Keratinocyte (primary cell): Measurements from ENCODE around the gene C1orf35. TPM values are rescaled to one million over a fixed set of nuclear protein-coding genes. Genes with fewer than 3 reads are reported as not detected.

Experiments
- DNase-seq: peaks from one replicate; pipeline ENCODE4 v3.0.0-alpha.2; 2011; ENCODE audit warnings: low read depth, missing footprints, low spot score
- FAIRE-seq: peaks from 2 replicates; lab custom pipeline; 2011; peaks lifted over from hg19 to GRCh38; lab: Jason Lieb, UNC
- H2AFZ ChIP-seq: 2 replicates; pipeline ENCODE4 v1.6.0; 2012; ENCODE audit warnings: low read length, control low read depth, inconsistent platforms; ENCODE audit not compliant: control insufficient read depth
- H3K27ac ChIP-seq: 2 replicates; pipeline ENCODE4 v1.5.1; 2011; ENCODE audit warnings: low read length; ENCODE audit not compliant: control insufficient read depth, insufficient read depth
- H3K27me3 ChIP-seq: 3 replicates; pipeline ENCODE4 v1.6.0; 2011; ENCODE audit warnings: low read length; ENCODE audit not compliant: control insufficient read depth, insufficient read depth; ENCODE audit errors: extremely low read depth
- H3K36me3 ChIP-seq, 2 experiments: 2 replicates in 1 of 2; 3 replicates in 1 of 2; pipeline ENCODE4 v1.5.1; 2011; ENCODE audit warnings: low read length in 2 of 2, mild to moderate bottlenecking in 1 of 2; ENCODE audit not compliant: control insufficient read depth in 2 of 2, insufficient read depth in 2 of 2; ENCODE audit errors: extremely low read depth in 1 of 2
- H3K4me1 ChIP-seq: 3 replicates; pipeline ENCODE4 v1.5.1; 2011; ENCODE audit warnings: low read length; ENCODE audit not compliant: control insufficient read depth, insufficient read depth; ENCODE audit errors: extremely low read depth
- H3K4me2 ChIP-seq: 3 replicates; pipeline ENCODE4 v1.6.0; 2011; ENCODE audit warnings: low read depth, low read length; ENCODE audit not compliant: control insufficient read depth, insufficient read depth; ENCODE audit errors: extremely low read depth
- H3K4me3 ChIP-seq, 3 experiments: fragments of 200-600 bp in 1 of 3; sonication (generic) in 1 of 3; 2 replicates in 2 of 3; 3 replicates in 1 of 3; pipeline ENCODE4 v1.5.1; 2011 to 2016; ENCODE audit warnings: low read length in 3 of 3, mild to moderate bottlenecking in 3 of 3, control low read depth in 2 of 3, inconsistent platforms in 1 of 3, low read depth in 1 of 3, mixed read lengths in 1 of 3, mixed run types in 1 of 3, moderate library complexity in 1 of 3; ENCODE audit not compliant: control insufficient read depth in 2 of 3, insufficient read depth in 2 of 3; ENCODE audit errors: extremely low read depth in 1 of 3
- H3K79me2 ChIP-seq: 2 replicates; pipeline ENCODE4 v1.6.0; 2012; ENCODE audit warnings: low read length; ENCODE audit not compliant: control insufficient read depth, insufficient read depth
- H3K9ac ChIP-seq: 3 replicates; pipeline ENCODE4 v1.6.0; 2011; ENCODE audit warnings: low read length; ENCODE audit not compliant: control insufficient read depth, insufficient read depth; ENCODE audit errors: extremely low read depth
- H3K9me1 ChIP-seq: 3 replicates; pipeline ENCODE4 v1.6.0; 2011; ENCODE audit warnings: low read length; ENCODE audit not compliant: control insufficient read depth, insufficient read depth; ENCODE audit errors: extremely low read depth
- H3K9me3 ChIP-seq: 2 replicates; pipeline ENCODE4 v1.5.1; 2012; ENCODE audit warnings: low read depth, low read length; ENCODE audit not compliant: control insufficient read depth
- H4K20me1 ChIP-seq: 3 replicates; pipeline ENCODE4 v1.6.0; 2011; ENCODE audit warnings: low read length; ENCODE audit not compliant: control insufficient read depth, insufficient read depth; ENCODE audit errors: extremely low read depth
- CTCF ChIP-seq, 3 experiments: IDR thresholded peaks in 1 of 3; conservative IDR thresholded peaks in 1 of 3; optimal IDR thresholded peaks in 1 of 3; 2 replicates in 2 of 3; 3 replicates in 1 of 3; pipeline versions ENCODE3 to v1.5.1; 2011; ENCODE audit warnings: low read length in 3 of 3, mild to moderate bottlenecking in 3 of 3, moderate library complexity in 2 of 3, control low read depth in 1 of 3, inconsistent platforms in 1 of 3; ENCODE audit not compliant: insufficient read depth in 2 of 3; ENCODE audit errors: extremely low read depth in 1 of 3
- EZH2 ChIP-seq: IDR thresholded peaks from one replicate; pipeline ENCODE4 v1.6.1; 2012; ENCODE audit warnings: inconsistent platforms, mild to moderate bottlenecking, low read length, moderate library complexity
- dilution Hi-C: fragments of 300-500 bp; cut with MboI; formaldehyde crosslinking; loops from one replicate; pipeline ENCODE4 v1.7.0; 2020; ENCODE audit warnings: low sequenced_read_pairs; ENCODE audit not compliant: extremely low pct_ligation_motif_present
- polyA plus RNA-seq, 5 experiments: library from polyadenylated mRNA; depleted of rRNA in 3 of 5; stranded (reverse) in 3 of 5; stranded (forward) in 1 of 5; unstranded in 1 of 5; fragments of >200 nt; gene quantifications; 1 replicate in 1 of 5; 2 replicates in 3 of 5; 3 replicates in 1 of 5; pipeline versions ENCODE4 v1.2.1 to v1.2.3, GENCODE V29; 2011 to 2012; ENCODE audit warnings: missing spikeins in 2 of 5, low read depth in 1 of 5, low replicate concordance in 1 of 5

Gene C1orf35
- polyA plus RNA-seq, 1 donor (not counting 4 experiments of a cell fraction or from before 2014, with no cell fraction given): 8.2 TPM

GRCh38 chr1:228104526-228105269, 1.6 kb upstream of the C1orf35 start:
- Histone ChIP-seq H4K20me1 (peaks cover 5% of the 10 kb centered on the region), H3K4me3 (no peak overlapping the region), H3K36me3 (peaks cover 14 to 23% of the 10 kb centered on the region in 2 experiments), H2AFZ (no peak overlapping the region), H3K4me1 (peaks cover 11% of the 10 kb centered on the region), H3K4me2 (no peak overlapping the region), H3K9ac (no peak overlapping the region), H3K9me1 (peaks cover 2% of the 10 kb centered on the region), H3K27me3 (no peaks in the 10 kb centered on the region), H3K79me2 (peaks cover 38% of the 10 kb centered on the region), H3K27ac (no peak overlapping the region), H3K9me3 (no peaks in the 10 kb centered on the region)
- no peak for TF ChIP-seq EZH2
- no peak for TF ChIP-seq CTCF (optimal IDR thresholded peaks at IDR 0.05 in 1 of 3, IDR thresholded peaks at IDR 0.05 in 1 of 3, conservative IDR thresholded peaks at IDR 0.05 in 1 of 3; ENCODE audit: extremely low read depth in 1 of 3, insufficient read depth in 2 of 3, low read length in 3 of 3)
- DNase-seq (no peak), FAIRE-seq (no peak)
- dilution Hi-C loops: no loop called here

DNA sequence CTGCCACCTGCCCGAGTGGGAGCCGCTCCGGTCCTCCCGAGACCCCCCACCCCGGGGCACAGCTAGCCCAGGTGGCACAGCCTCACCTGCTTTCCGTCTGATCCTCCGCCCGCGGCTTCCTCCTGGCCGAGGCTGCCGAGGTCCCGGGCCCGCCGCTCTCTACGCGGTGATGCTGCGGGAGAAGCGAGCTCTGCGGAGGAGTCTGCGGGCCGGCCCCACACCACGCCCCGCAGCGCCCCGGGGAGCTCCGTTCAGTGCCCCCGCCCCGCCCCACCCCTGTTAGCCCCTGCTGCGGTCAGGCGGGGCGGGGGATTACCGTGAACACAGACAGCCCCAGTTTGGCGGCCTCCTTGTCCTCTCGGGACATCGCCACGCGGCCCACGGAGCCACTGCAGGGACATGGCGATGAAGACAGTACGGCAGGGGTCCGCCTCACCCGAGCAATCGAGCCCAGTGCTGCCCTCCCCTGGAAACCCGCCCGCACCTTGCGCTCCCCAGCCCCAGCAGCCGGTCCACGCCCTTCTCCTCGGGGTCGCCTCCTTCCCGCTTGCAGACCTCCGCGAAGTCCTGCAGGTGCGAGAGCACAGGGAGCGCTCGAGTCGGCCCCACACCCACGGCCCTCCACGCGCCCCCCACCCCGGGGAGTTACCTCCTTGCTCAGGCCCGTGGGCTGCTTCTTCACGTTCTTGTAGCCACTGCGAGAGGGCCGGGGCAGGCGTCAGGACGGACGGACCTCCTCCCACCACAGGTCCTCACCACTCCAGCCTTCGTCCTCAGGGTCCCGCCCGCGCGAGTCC, 933 bp downstream of the C1orf35 start:
- no peaks in the 10 kb centered on the region for H3K9me3 ChIP-seq
- H3K9ac ChIP-seq: peak overlapping the region; percentile 79
- H3K4me2 ChIP-seq: peak overlapping the region; percentile 80
- H3K79me2 ChIP-seq: peaks cover 44% of the 10 kb centered on the region
- H3K36me3 ChIP-seq: peaks cover 26 to 30% of the 10 kb centered on the region in 2 experiments
- DNase-seq (no peak), FAIRE-seq (no peak)
- H3K4me3 ChIP-seq: peak overlapping the region; percentile 72 to 87 (median 75)
- no peaks in the 10 kb centered on the region for H3K27me3 ChIP-seq
- dilution Hi-C loops: no loop called here
- H3K27ac ChIP-seq: peak overlapping the region; percentile 14
- H3K9me1 ChIP-seq: peaks cover 2% of the 10 kb centered on the region
- peak overlapping the region; percentile 22 for H2AFZ ChIP-seq
- H4K20me1 ChIP-seq: peaks cover 25% of the 10 kb centered on the region
- H3K4me1 ChIP-seq: peaks cover 5% of the 10 kb centered on the region
- TF ChIP-seq EZH2 (no peak), CTCF (optimal IDR thresholded peaks at IDR 0.05 in 1 of 3, IDR thresholded peaks at IDR 0.05 in 1 of 3, conservative IDR thresholded peaks at IDR 0.05 in 1 of 3; ENCODE audit: extremely low read depth in 1 of 3, insufficient read depth in 2 of 3, low read length in 3 of 3) (peak; percentile 11 to 68 (median 52))
